Stimulated activated CD4-positive, alpha-beta T cell treated with anti-CD3 and anti-CD28 coated beads, TNF-alpha, amount 100 ng/mL, for 1 hour (primary cell): Measurements from ENCODE around the gene LRRK1.
"Not testable (repeated sequence)": the region's sequence is repeated elsewhere in the genome, so short reads cannot be mapped to it uniquely, and the experiment has no call there.

Experiments
- DNase-seq, 3 donors: peaks; one replicate each; pipeline ENCODE4 v3.0.0-alpha.2; 2020; ENCODE audit warnings: low read depth in 3 of 3, low spot score in 1 of 3

The LRRK1 gene

DNA sequence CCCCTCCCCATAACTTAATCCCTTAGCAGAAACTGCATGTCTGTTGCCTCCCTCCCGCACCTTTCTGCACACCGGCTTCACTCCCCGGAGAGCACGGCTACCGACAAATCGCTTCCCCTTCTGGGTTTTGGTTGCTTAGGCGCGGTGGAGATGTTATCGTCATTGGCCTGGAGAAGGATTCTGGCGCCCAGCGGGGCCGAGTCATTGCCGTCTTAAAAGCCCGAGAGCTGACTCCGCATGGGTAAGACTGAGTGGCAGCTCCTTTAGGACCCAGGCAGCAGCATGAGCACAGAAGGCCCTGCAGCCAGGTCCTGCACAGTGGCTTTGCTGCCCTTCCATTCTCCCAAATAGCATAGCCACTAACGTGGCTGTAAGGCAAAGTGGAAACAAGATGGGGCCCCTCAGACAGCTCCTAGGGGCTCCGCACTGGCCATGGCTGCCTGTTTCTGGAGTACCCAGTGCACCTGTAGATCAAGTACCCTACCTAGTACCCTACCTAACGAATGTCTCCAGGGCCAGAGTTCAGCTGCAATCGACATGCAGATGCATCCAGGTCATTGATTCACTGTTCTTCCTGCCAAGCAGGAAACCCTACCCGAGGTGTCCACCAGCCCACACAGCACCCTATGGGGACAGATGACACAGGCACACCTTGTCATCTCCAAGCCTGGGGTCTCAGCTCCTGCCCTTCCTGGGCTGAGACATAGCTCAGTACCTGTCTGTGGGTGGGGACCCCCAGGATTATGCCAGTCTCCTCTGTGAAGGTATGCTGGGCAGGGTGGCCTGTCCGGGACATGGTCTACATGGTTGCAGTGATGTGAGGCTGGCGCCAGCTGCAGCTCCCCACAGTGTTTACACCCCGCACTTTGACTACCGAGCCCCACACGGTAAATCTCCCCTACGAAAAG is 147.6 kb downstream of the LRRK1 start:
- DNase-seq: no peak

DNA sequence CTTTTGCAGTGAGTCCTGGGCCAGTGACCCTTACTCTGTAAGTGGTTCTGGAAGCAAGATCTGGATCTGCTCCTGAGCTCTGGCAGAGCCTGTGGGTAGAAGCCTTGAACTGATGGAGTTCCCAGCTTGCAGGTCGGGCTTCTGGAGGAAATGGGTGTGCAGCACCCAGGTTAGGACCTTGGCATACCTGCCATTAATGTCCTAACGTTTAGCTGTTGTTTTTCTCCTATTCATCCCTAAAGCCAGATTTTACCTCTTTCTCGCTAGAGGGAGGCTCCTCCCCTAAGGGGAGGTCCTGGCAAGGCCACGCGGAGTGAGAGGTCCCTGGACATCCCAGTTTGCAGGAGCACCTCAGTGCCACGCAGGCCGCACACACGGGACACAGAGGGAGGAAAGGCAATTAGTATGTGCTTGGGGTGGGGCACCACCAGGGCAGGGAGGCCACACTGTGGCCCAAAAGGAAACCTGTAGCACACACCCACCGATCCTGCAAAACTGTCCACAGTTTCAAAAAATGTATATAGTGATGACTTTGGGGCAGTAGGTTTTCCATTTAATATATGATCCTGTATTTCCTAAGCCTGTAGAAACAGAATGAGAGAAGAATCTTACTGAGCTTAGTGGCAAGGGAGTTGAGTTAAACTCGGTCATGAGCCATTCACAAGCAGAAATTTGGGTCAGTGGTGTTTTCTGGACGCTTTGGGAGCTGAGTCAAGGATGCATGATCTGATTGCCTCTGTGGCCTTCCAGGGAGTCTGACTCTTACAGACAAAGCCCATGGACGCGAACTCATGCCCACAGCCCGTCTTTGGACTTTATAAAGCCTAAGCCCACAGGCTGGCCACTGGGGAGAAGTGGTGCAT is 148.7 kb downstream of the LRRK1 start:
- DNase-seq: no peak

- no peak for DNase-seq
Observed at GRCh38 chr15:101068523-101068960, 149.4 kb downstream of the LRRK1 start.

DNA sequence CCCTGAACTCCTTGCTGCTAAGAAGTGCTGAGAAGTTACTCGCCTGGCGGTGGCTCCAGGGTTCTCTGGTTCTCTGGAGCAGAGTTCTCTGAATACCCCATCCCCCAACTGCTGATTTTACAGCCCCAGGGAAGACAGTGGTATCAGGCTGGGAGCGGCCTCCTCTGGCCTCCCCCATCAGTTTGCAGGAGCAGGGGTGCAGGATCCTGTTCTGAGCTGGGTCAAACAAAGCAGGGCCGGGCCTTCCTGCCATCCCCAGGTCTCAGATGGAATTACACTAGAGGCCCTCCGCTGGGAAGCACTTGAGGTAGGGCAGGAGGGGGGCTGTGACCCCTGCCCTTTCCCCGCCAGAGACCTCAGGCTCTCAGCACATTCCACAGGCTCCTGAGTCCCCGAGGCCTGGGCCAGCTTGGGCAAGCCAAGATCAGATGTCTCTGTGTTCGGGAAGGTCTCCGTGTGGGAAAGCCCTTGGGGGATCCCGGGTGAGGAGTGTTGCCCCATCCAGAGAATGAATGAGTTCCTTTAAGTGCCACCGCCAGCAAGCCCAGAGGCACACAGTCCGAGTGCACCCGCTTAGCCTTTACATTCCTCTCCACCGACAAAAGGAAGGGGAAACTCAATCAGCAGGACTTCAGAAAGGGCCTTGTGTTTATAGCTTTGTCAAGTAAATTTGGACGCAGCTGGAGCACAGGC is 149.9 kb downstream of the LRRK1 start:
- no peak for DNase-seq

GRCh38 chr15:101069654-101069973 is 150.5 kb downstream of the LRRK1 start:
- DNase-seq: no peak

DNA sequence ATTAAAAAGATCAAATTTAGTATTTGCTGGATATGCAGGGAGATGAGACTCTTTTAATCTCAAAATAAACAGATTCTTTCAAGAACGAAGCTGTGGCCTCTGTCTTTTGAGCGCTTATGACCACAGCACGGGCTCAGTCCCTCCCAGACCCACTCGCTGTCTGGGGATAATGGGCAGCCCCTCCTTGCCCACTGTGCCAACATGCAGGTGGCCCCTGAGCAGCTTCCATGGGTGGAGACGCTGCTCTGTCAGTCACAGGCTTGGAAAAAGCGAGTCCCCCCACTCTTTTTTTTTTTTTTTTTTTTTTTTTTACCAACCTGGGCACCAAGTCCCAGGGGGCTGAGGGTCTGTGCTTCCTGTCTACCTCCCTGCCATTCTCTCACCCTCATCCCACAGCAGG is 150.9 kb downstream of the LRRK1 start:
- no peak for DNase-seq

DNA sequence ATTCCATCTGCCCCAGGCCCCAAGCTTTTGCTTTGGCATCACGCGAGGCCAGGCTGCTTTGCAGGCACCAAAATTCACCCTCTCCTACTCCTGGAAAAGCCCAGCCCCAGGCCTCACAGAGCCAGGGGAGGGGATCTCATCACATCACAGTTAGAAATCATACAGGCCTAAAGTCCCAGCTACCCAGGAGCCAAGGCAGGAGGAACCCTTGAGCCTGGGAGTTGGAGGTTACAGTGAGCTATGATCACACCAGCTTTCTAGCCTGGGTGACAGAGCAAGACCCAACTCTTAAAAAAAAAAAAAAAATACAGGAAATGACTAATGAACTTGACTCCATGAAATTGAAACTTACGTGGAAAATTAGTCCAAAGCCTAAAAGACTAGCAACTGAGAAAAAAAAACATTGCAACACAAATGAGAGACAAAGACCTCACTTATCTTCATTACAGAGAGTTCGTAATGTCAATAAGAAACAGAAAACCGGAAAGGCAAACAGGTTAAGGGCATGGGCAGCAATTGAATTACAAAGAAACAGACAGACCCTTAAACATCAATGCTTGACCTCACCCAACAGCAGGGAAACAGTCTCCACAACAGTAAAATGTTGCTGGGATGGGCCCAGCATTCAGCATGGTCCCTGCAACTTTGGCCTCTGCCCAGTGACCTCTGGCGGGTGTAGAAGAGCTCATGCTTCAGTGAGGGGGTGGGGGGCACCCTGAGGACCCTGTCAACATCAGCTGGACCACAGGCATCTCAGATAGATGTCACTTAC is 151.5 kb downstream of the LRRK1 start:
- DNase-seq: no peak

DNA sequence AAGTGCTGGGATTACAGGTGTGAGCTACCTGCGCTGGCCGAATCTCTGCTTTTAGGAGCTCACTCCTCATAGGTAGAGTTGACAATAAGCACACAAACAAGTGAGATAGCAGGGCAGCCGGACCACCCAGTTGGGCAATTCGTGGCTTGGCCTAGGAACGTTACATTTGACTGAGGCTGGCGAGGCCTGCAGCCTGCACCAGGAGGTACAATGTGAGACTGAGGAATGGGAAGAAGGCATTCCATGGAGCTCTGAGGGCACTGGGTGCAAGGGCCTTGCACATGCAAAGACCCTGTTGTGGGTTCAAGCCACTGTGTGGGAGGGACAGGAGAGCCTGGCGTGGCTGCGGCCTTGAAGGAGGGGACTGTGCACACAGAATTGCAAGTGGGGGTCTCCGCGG is 152.5 kb downstream of the LRRK1 start:
- DNase-seq: no peak

DNA sequence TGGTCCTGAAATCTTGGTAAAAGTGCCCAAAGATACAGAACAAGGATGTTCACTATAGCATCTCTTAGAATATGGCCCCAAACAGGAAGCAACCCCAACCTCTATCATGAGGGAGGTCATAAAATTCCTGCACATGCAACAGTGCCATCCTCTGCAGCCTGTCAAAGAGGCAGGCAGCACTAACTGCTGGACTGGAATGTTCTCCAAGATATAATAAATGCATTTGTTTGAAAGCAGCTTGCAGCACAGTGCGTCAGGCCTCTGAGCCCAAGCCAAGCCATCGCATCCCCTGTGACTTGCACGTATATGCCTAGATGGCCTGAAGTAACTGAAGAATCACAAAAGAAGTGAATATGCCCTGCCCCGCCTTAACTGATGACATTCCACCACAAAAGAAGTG is 153.1 kb downstream of the LRRK1 start:
- DNase-seq: not testable (repeated sequence)

GRCh38 chr15:101077806-101078668 is 158.9 kb downstream of the LRRK1 start:
- not testable (repeated sequence) for DNase-seq

GRCh38 chr15:101078669-101079323 is 159.6 kb downstream of the LRRK1 start:
- no peak for DNase-seq

GRCh38 chr15:101081900-101082299 is 162.7 kb downstream of the LRRK1 start:
- no peak for DNase-seq

DNA sequence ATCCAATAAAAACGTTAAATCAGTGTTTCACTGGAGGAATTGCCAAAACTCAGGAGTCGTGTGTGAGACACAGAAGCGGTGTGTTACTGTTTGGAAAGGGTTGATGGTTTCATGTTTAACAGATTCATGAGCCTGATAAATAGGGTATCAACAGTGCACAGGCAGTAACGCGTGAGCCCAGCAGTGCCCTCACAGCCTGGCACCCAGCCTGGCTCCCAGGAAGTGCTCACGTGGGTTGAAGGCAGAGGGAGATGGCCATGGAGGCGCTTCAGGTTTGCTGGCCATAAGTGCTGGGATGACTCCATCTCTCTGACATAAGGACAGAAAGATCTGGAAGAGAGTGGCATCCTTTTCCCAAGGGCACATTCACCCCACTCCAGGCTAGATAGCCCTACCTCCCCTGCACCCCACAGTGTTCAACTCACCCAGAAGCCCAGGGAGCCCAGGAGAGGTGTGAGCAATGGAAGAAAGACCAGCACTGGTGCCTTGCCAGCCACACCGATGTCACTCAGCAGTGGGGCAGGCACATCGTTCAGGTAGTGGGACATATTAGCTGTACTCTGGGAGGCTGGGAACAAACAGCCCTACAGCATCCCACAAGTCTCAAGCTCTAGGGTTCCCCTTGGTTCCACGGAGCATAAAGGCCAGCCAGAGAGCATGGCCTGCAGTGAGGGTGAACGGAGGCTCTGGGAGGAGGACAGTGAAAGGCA is 164.3 kb downstream of the LRRK1 start:
- no peak for DNase-seq

GRCh38 chr15:101084801-101085200 is 165.6 kb downstream of the LRRK1 start:
- DNase-seq: no peak

GRCh38 chr15:101085311-101085700 is 166.1 kb downstream of the LRRK1 start:
- no peak for DNase-seq

DNA sequence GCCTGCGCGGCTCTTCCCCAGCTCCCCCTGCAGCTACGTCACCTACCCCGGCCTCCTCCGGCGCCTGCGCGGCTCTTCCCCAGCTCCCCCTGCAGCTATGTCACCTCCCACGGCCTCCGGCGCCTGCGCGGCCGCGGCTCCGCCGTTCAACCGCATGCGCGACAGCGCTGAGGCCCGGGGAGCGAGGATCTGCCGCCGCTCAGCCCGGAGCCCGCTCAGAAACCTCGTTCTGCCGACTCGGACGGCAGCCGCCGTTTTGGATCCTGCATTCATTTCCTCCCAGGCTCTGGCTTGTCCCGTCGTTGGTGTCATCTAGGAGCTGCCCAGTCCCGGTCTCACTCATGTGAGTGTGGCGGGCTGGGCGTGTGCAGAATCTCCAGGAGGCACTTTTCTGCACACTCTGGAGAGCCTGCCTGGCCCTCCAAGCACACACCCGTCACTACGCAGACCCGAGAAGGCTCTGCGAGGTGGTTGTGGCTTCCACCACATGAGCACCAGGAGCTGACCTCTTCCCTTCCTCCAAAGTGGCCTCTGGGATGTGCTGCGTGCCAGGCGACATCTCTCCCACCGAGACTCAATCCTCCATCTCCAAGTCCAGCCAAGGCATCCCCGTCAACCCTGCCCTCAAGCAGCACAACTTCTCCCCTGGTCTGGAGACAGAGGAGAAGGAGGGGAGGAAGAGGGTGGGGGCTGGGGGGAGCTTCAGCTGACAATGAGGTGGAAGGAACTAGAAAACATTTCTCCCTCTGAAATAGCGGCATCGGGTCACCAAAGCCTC is 167.4 kb downstream of the LRRK1 start:
- no peak for DNase-seq

DNA sequence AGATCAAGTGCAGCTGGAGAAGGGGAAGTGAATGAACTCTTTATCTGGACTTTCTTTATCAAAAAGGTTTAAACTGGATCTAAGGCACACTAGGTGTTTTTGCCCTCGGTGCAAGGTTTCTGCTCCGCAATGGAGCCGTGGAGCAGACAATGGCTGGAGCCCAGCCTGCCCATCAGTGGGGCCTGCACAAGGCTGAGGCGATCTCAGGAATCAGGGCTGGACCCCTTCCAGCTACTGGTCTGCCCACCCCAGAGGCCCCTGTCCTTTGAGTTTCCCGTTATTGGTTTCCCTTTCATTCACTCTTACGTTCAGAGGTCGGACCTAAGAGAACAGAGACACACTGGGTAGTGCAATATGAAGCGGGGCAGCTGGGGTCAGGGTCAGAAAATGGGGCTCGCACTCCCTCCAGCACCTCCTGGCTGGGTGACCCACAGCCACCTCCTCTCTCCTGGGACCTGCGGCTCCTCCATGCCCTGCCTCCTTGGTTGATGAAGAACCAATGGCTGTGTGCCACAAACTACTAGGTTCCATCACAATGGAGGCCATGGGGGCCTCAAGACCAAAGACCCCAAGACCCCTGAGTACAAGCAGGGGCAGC is 168.1 kb downstream of the LRRK1 start:
- DNase-seq: no peak

- no peak for DNase-seq
Observed at GRCh38 chr15:101088271-101088670, 169.1 kb downstream of the LRRK1 start.
